Measurements from ENCODE around the gene TKT. TPM values are rescaled to one million over a fixed set of nuclear protein-coding genes. Genes with fewer than 3 reads are reported as not detected.

The TKT gene
- total RNA-seq, 1 experiment from 2014 or later, result 650 TPM

DNA sequence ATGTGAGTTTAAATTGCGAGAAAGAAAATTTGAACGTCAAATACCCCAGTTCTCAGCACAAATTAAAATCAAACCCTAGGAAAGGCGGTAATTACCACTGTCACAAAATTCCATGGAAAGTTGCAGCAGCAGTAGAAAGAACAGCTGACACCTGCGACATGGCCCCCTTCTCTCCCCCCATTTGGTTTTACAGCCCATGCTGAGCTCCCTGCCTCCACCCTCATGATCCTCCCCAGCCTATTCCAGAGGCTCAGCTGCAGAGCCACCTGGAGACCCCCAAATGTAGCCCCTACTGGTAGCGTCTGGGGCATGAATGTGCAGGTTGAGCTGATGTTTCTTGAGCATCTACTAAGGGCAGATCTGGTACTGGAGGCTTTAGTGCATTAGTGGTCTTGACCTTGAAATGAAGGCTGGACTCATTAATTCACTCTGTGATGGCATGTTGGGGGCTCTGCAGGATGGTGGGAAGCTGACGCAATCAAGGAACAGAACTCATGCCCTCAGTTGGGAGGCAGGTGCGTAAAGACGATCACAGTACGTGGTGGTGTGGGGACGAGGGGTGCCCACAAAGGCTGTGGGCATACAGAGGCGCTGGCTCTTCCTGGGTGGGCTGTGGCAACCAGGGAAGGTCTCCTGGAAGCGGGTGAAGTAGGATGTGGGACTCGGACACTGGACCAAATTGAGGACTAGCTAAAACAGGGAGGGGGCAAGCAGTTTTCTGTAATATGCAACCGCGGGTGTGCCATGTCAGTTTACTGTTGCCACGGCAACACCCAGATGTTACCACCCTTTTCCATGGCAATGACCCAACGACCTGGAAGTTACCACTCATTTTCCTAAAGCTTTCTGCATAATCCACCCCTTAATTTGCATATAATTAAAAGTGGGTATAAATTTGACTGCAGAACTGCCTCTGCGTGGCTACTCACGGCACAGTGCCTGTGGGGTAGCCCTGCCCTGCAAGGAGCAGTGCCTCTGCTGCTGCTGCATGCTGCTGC is 55.0 kb downstream of the TKT start:
- Histone ChIP-seq H4K91ac (ENCODE audit: insufficient read length, low read depth, low read length) (no peak overlapping the region), H3K9me3 (ENCODE audit: control insufficient read depth, low read depth, low read length) (no peaks in the 10 kb centered on the region), H3K79me1 (ENCODE audit: insufficient read depth, low read depth, low read length, poor library complexity, severe bottlenecking) (no peaks in the 10 kb centered on the region), H2AK5ac (ENCODE audit: insufficient read length, low read length) (no peak overlapping the region), H3K9ac (ENCODE audit: extremely low read depth, insufficient read length, low read length) (no peak overlapping the region), H3T11ph (ENCODE audit: low read length) (no peak overlapping the region), H3K79me2 (ENCODE audit: insufficient read depth, low read length) (no peaks in the 10 kb centered on the region), H3K4me1 (ENCODE audit: insufficient read depth, low read length) (no peaks in the 10 kb centered on the region; the same call in 1 of the 2 replicates), H2BK120ac (ENCODE audit: low read depth, low read length, poor library complexity, severe bottlenecking) (no peak overlapping the region), H2AFZ (ENCODE audit: low read length) (no peak overlapping the region), H4K5ac (ENCODE audit: insufficient read length, low read depth, low read length) (no peak overlapping the region), H3K23ac (ENCODE audit: insufficient read length, low read depth, low read length) (no peak overlapping the region), H2BK12ac (ENCODE audit: insufficient read length, low read depth, low read length) (no peak overlapping the region), H4K20me1 (ENCODE audit: control insufficient read depth, insufficient read depth, insufficient read length) (no peaks in the 10 kb centered on the region), H3K56ac (ENCODE audit: insufficient read length, low read depth, low read length) (no peak overlapping the region), H3K23me2 (ENCODE audit: insufficient read length, low read depth, low read length, poor library complexity, severe bottlenecking) (no peaks in the 10 kb centered on the region), H3K14ac (ENCODE audit: insufficient read depth, low read length) (no peak overlapping the region), H2BK15ac (ENCODE audit: low read depth, low read length) (no peak overlapping the region), H3K27ac (ENCODE audit: insufficient read length, low read depth, low read length) (no peak overlapping the region), H4K8ac (replicated peaks; ENCODE audit: insufficient read length, low read depth, low read length) (no peak overlapping the region), H3K4ac (ENCODE audit: low read depth, low read length) (no peak overlapping the region), H2BK20ac (ENCODE audit: low read depth, low read length, poor library complexity, severe bottlenecking) (no peak overlapping the region), H3K4me2 (ENCODE audit: insufficient read depth, insufficient read length, low read length) (no peak overlapping the region), H2BK5ac (ENCODE audit: insufficient read length, low read length) (no peak overlapping the region), H3K27me3 (ENCODE audit: insufficient read depth, low read length) (no peaks in the 10 kb centered on the region), H3K18ac (ENCODE audit: insufficient read length, low read depth, low read length) (no peak overlapping the region)
- Mint-ChIP-seq H3K4me1 (peaks cover 8 to 12% of the 10 kb centered on the region in 2 experiments), H3K27ac (peak overlapping the region in 1 of 3 experiments; percentile 68; a peak in 1 of 7 replicates), H3K27me3 (ENCODE audit: low read depth) (peaks cover 1% of the 10 kb centered on the region; the same call in 1 of the 2 replicates), H3K9me3 (peaks cover 0 to 3% of the 10 kb centered on the region in 2 experiments; a peak in 2 of 5 replicates), H3K36me3 (ENCODE audit: insufficient read depth in 1 of 3, low read depth in 3 of 3) (peaks cover 0 to 4% (median 0%) of the 10 kb centered on the region in 3 experiments; a peak in 1 of 7 replicates), H3K4me3 (no peak overlapping the region)
- no peak for DNase-seq
- no CpG with 5 or more reads among the region's 19 CpGs for WGBS (ENCODE audit: extremely low coverage, insufficient read length, low lambda C conversion rate)
- TF ChIP-seq CTCF (conservative IDR thresholded peaks at IDR 0.05), result no peak
